IMR-90 (cell line): Measurements from ENCODE around the gene SERPINA10. TPM values are rescaled to one million over a fixed set of nuclear protein-coding genes. Genes with fewer than 3 reads are reported as not detected.
"Not testable (repeated sequence)": the region's sequence is repeated elsewhere in the genome, so short reads cannot be mapped to it uniquely, and the experiment has no call there.

Source experiments
- ATAC-seq: fragments of 200-7000 bp; cut with Tn5 transposase; 2 replicates; pipeline ENCODE4 v1.9.1; 2020; ENCODE audit warnings: low read depth, mild to moderate bottlenecking, moderate library complexity
- BruUV-seq: library from RNA; stranded (reverse); fragments of 400-500 nt; replicated peaks from 2 replicates; lab custom pipeline; 2021; lab: Mats Ljungman, UMichigan
- CTCF ChIA-PET: fragments of 300-600 bp; formaldehyde crosslinking; extraction: SDS; loops from one replicate; lab custom pipeline; 2021; ENCODE audit warnings: antibody characterized with exemption; lab: Yijun Ruan, JAX
- POLR2A ChIA-PET: fragments of 300-600 bp; sonication (Branson Sonifier 250); formaldehyde crosslinking; loops from one replicate; lab custom pipeline; 2022; ENCODE audit warnings: antibody characterized with exemption; ENCODE audit not compliant: unreplicated experiment; lab: Charles Lee
- DNase-seq: peaks from one replicate; pipeline ENCODE4 v3.0.0; 2013
- H2AFZ ChIP-seq: replicated peaks from 2 replicates; pipeline ENCODE3; 2013; ENCODE audit warnings: low read length, mild to moderate bottlenecking; ENCODE audit not compliant: poor library complexity
- H2AK5ac ChIP-seq: 2 replicates; pipeline ENCODE4 v1.6.1; 2013; ENCODE audit warnings: low read depth, low read length, inconsistent platforms
- H2AK9ac ChIP-seq: replicated peaks from 2 replicates; pipeline ENCODE3; 2013; ENCODE audit warnings: mild to moderate bottlenecking, low read depth, low read length, moderate library complexity; ENCODE audit not compliant: poor library complexity
- H2BK120ac ChIP-seq: 2 replicates; pipeline ENCODE4 v1.6.1; 2013; ENCODE audit warnings: low read depth, low read length, inconsistent platforms
- H2BK15ac ChIP-seq: 3 replicates; pipeline ENCODE4 v1.6.1; 2013; ENCODE audit warnings: low read depth, low read length, inconsistent platforms
- H2BK20ac ChIP-seq: 2 replicates; pipeline ENCODE4 v1.6.1; 2013; ENCODE audit warnings: low read depth, mild to moderate bottlenecking, inconsistent platforms, low read length, moderate library complexity
- H2BK5ac ChIP-seq: 2 replicates; pipeline ENCODE4 v1.6.1; 2013; ENCODE audit warnings: mild to moderate bottlenecking, low read depth, low read length, inconsistent platforms; ENCODE audit not compliant: poor library complexity, severe bottlenecking
- H3K14ac ChIP-seq: replicated peaks from 2 replicates; pipeline ENCODE4 v1.6.1; 2013; ENCODE audit warnings: low read depth, low read length, inconsistent platforms
- H3K18ac ChIP-seq: 2 replicates; pipeline ENCODE4 v1.6.1; 2013; ENCODE audit warnings: low read depth, low read length, control low read depth
- H3K23ac ChIP-seq: 2 replicates; pipeline ENCODE4 v1.6.1; 2013; ENCODE audit warnings: low read depth, low read length, inconsistent platforms
- H3K27ac ChIP-seq: 2 replicates; pipeline ENCODE4 v1.5.1; 2013; ENCODE audit warnings: mild to moderate bottlenecking, control low read depth, low read length; ENCODE audit not compliant: insufficient read depth
- H3K27me3 ChIP-seq: 2 replicates; pipeline ENCODE4 v1.6.1; 2013; ENCODE audit warnings: low read length; ENCODE audit not compliant: control insufficient read depth, insufficient read depth
- H3K36me3 ChIP-seq: 2 replicates; pipeline ENCODE4 v1.6.1; 2013; ENCODE audit warnings: low read length, mixed read lengths; ENCODE audit not compliant: control insufficient read depth, insufficient read depth
- H3K4ac ChIP-seq: 2 replicates; pipeline ENCODE4 v1.6.1; 2013; ENCODE audit warnings: low read depth, low read length, inconsistent platforms
- H3K4me1 ChIP-seq: 2 replicates; pipeline ENCODE4 v1.6.1; 2013; ENCODE audit warnings: low read length, mixed read lengths; ENCODE audit not compliant: control insufficient read depth, insufficient read depth
- H3K4me2 ChIP-seq: 2 replicates; pipeline ENCODE4 v1.6.1; 2013; ENCODE audit warnings: low read depth, mild to moderate bottlenecking, control low read depth, low read length, moderate library complexity
- H3K4me3 ChIP-seq: 2 replicates; pipeline ENCODE4 v1.5.1; 2013; ENCODE audit warnings: low read depth, mild to moderate bottlenecking, control low read depth, low read length, moderate library complexity; ENCODE audit not compliant: insufficient read depth
- H3K56ac ChIP-seq: 2 replicates; pipeline ENCODE4 v1.6.1; 2013; ENCODE audit warnings: low read length, inconsistent platforms; ENCODE audit not compliant: insufficient read depth; ENCODE audit errors: extremely low read depth
- H3K79me1 ChIP-seq, 2 experiments: 2 replicates each; pipeline ENCODE4 v1.6.1; 2013; ENCODE audit warnings: low read length in 2 of 2, inconsistent platforms in 1 of 2, low read depth in 1 of 2
- H3K9ac ChIP-seq: 2 replicates; pipeline ENCODE4 v1.6.1; 2013; ENCODE audit warnings: low read depth, low read length, control low read depth
- H3K9me1 ChIP-seq: 2 replicates; pipeline ENCODE4 v1.6.1; 2013; ENCODE audit warnings: low read length, inconsistent platforms; ENCODE audit not compliant: insufficient read depth
- H3K9me3 ChIP-seq: 2 replicates; pipeline ENCODE4 v1.6.1; 2013; ENCODE audit warnings: low read length; ENCODE audit not compliant: control insufficient read depth, insufficient read depth
- H4K20me1 ChIP-seq: 2 replicates; pipeline ENCODE4 v1.6.1; 2013; ENCODE audit warnings: low read length, inconsistent platforms; ENCODE audit not compliant: insufficient read depth
- H4K5ac ChIP-seq: 2 replicates; pipeline ENCODE4 v1.6.1; 2013; ENCODE audit warnings: mild to moderate bottlenecking, low read depth, low read length, control low read depth
- H4K8ac ChIP-seq, 2 experiments: 2 replicates each; pipeline ENCODE4 v1.6.1; 2013; ENCODE audit warnings: low read depth in 2 of 2, low read length in 2 of 2, control low read depth in 1 of 2, inconsistent platforms in 1 of 2
- H4K91ac ChIP-seq: 2 replicates; pipeline ENCODE4 v1.6.1; 2013; ENCODE audit warnings: low read depth, low read length, inconsistent platforms; ENCODE audit not compliant: insufficient read depth
- CHD1 ChIP-seq: IDR thresholded peaks from 2 replicates; pipeline ENCODE4 v1.6.1; 2012; ENCODE audit warnings: low read depth, low read length, improper control_type of control experiment
- FOS ChIP-seq: fragments of 150-350 bp; IDR thresholded peaks from 2 replicates; pipeline ENCODE4 v1.6.1; 2016; ENCODE audit warnings: low read depth, low read length
- WGBS, 2 experiments: methylation state at CpG; one replicate each; pipeline versions ENCODE4 v1.1.5 to v1.1.7; 2013; ENCODE audit warnings: missing lambda C conversion rate in 2 of 2; ENCODE audit not compliant: insufficient read length in 1 of 2; ENCODE audit errors: extremely low coverage in 2 of 2; 5-methylcytosine and 5-hydroxymethylcytosine counted together
- dilution Hi-C: fragments of 300-500 bp; cut with HindIII; formaldehyde crosslinking; loops from one replicate; pipeline ENCODE4 v1.14.3; 2018; ENCODE audit warnings: low sequenced_read_pairs; ENCODE audit not compliant: unreplicated experiment
- in situ Hi-C: fragments of 300-500 bp; cut with MboI; formaldehyde crosslinking; loops from 3 replicates; pipeline ENCODE4 v1.14.3; 2019; ENCODE audit warnings: low sequenced_read_pairs, inconsistent platforms, mixed read lengths
- intact Hi-C: fragments of 100-400 bp; cut with micrococcal nuclease; formaldehyde crosslinking; loops from 2 replicates; pipeline ENCODE4 v1.10.0; 2022
- polyA plus RNA-seq, 3 experiments: library from polyadenylated mRNA; depleted of rRNA; stranded (reverse); fragments of >200 nt; gene quantifications; 2 replicates each; pipeline ENCODE4 v1.2.3, GENCODE V29; 2012; ENCODE audit warnings: low replicate concordance in 1 of 3
- total RNA-seq: library from RNA; depleted of rRNA; stranded (reverse); fragments of >200 nt; gene quantifications from 2 replicates; pipeline ENCODE4 v1.2.3, GENCODE V29; 2012

The SERPINA10 gene
- total and polyA plus RNA-seq, 2 of the 4 experiments (the other 2 are of a cell fraction) = not detected

GRCh38 chr14:94267352-94267751 lies 25.7 kb downstream of the SERPINA10 start:
- POLR2A ChIA-PET = no interaction called here
- no peak overlapping the region for H2BK15ac ChIP-seq
- TF ChIP-seq CHD1 (no peak), FOS (no peak)

GRCh38 chr14:94264195-94264594 lies 28.9 kb downstream of the SERPINA10 start:
- H4K5ac ChIP-seq, H3K27ac ChIP-seq, DNase-seq, in situ Hi-C loops, H3K79me1 ChIP-seq, H3K18ac ChIP-seq, CTCF ChIA-PET, H3K27me3 ChIP-seq, H3K14ac ChIP-seq, H3K4me3 ChIP-seq, H4K20me1 ChIP-seq, intact Hi-C loops, H3K56ac ChIP-seq, H4K8ac ChIP-seq, H3K9me3 ChIP-seq, ATAC-seq, dilution Hi-C loops, H2AFZ ChIP-seq, H3K4ac ChIP-seq, POLR2A ChIA-PET, H2AK9ac ChIP-seq, H2BK20ac ChIP-seq, H3K23ac ChIP-seq, H3K9me1 ChIP-seq, H3K4me1 ChIP-seq, H3K4me2 ChIP-seq, H2BK5ac ChIP-seq, BruUV-seq, H4K91ac ChIP-seq, H3K9ac ChIP-seq, H2BK15ac ChIP-seq, H3K36me3 ChIP-seq, H2BK120ac ChIP-seq, H2AK5ac ChIP-seq: not testable (repeated sequence)
- WGBS, 2 experiments = no CpG with 5 or more reads among the region's 3 CpGs

More at GRCh38 chr14:94267352-94267751, 25.7 kb downstream of the SERPINA10 start:
- H3K27me3 ChIP-seq = no peaks in the 10 kb centered on the region
- H3K4ac ChIP-seq = no peak overlapping the region
- no CpG with 5 or more reads among the region's 1 CpG for WGBS, 2 experiments
- H4K5ac ChIP-seq = no peak overlapping the region
- no peak overlapping the region for H2AK9ac ChIP-seq
- no peak overlapping the region for H3K9ac ChIP-seq
- no peak overlapping the region for H3K4me2 ChIP-seq
- H4K91ac ChIP-seq = no peak overlapping the region
- H2BK5ac ChIP-seq = no peak overlapping the region
- BruUV-seq = no TSS peak
- ATAC-seq (no peak), DNase-seq (no peak)
- no peaks in the 10 kb centered on the region for H4K20me1 ChIP-seq
- H3K79me1 ChIP-seq = no peaks in the 10 kb centered on the region
- H2AFZ ChIP-seq = no peak overlapping the region
- H2AK5ac ChIP-seq = no peak overlapping the region
- in situ Hi-C loops (no loop called here), intact Hi-C loops (no loop called here), dilution Hi-C loops (no loop called here)
- CTCF ChIA-PET = no interaction called here
- H2BK20ac ChIP-seq = no peak overlapping the region
- no peaks in the 10 kb centered on the region for H3K9me1 ChIP-seq
- H3K27ac ChIP-seq = no peak overlapping the region
- H3K18ac ChIP-seq = no peak overlapping the region
- H2BK120ac ChIP-seq = no peak overlapping the region
- H3K14ac ChIP-seq = no peak overlapping the region
- no peaks in the 10 kb centered on the region for H3K9me3 ChIP-seq
- H3K4me1 ChIP-seq = no peaks in the 10 kb centered on the region
- no peak overlapping the region for H4K8ac ChIP-seq
- H3K56ac ChIP-seq = no peak overlapping the region
- H3K23ac ChIP-seq = no peak overlapping the region
- H3K36me3 ChIP-seq = no peaks in the 10 kb centered on the region
- no peak overlapping the region for H3K4me3 ChIP-seq
